ENCODE measurements around the gene JAKMIP2. TPM values are rescaled to one million over a fixed set of nuclear protein-coding genes. Genes with fewer than 3 reads are reported as not detected.

The JAKMIP2 gene
- total RNA-seq (2021), result 10.9 to 11.9 TPM (median 11.8 TPM) in 3 replicates
- percentile 80 among the genes with signal in this experiment for Bru-seq, nascent RNA
- long read RNA-seq, experiment 1, full-length matches to known transcripts, result 29 of 75 reads
- long read RNA-seq, experiment 1, partial matches to known transcripts, result 9 of 75 reads
- long read RNA-seq, experiment 1, other reads (novel, unspliced or antisense), result 37 of 75 reads
- long read RNA-seq, experiment 2, full-length matches to known transcripts, result 2 of 16 reads
- long read RNA-seq, experiment 2, partial matches to known transcripts, result 1 of 16 reads
- long read RNA-seq, experiment 2, other reads (novel, unspliced or antisense), result 13 of 16 reads
- long read RNA-seq, experiment 3, partial matches to known transcripts, result 3 of 6 reads
- long read RNA-seq, experiment 3, other reads (novel, unspliced or antisense), result 3 of 6 reads

DNA sequence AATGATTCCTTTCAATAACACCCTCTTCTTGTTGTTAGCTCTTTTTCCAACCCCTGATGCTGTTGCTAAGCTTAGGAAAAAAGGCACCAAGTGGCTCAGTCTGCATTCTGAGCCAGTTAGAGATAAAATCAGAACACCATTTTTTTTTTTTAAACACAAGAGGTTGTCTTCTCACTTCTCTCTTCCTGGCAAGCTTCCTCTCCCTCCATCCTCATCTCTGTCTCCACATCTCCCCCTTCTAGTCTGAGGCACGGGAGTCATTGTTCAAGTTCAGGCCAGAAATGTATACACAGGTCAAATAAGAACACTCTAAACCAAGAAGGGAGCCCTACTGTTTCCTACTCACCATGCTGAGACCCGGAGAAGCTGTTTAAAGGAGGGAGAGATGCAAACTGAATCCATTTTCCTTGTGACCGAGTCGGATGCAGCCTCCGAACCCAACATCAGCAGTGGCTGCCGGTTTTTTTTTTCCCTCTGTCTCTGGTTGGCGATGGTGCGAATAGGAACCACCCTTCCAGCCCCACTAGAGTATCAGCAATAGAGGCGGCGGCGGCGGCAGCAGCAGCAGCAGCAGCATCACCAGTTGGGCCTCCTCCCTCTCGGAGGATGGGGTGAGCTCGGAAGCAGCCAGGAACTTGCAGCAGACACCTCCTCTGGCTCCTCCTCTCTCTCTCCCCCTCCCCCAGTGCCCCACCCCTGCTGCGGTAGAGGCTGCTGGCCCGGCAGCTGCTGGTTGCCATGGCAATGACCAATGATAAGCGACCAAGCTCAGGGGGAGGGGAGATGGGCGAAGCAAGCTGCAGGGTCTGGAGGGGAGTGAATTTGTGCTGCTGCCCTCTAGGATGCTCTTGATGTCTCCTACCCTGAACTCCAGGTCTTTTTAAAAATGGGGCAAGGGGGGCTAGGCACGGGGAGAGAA is at the start of gene JAKMIP2:
TSS of gene JAKMIP2 (minus strand) at position 619 of the 919 bp plus-strand sequence. CDS start 110,922 bp downstream, outside the sequence.
- Mint-ChIP-seq H3K27me3 (ENCODE audit: low read depth) (no peaks in the 10 kb centered on the region), H3K4me1 (peaks cover 38% of the 10 kb centered on the region), H3K9me3 (no peaks in the 10 kb centered on the region), H3K4me3 (peak within 1 kb of the TSS; percentile 92), H3K27ac (peak within 1 kb of the TSS; percentile 99), H3K36me3 (peaks cover under 1% of the 10 kb centered on the region; the same call in 1 of the 2 replicates)
- DNase-seq (ENCODE audit: low spot score) (peak; percentile 99), ATAC-seq (peak; percentile 97)
- CTCF ChIA-PET, result interaction anchor here (0.6 to 1.8 kb wide), 9 partner anchors 15 to 154 kb away, joined by 3 to 9 read pairs (median 4); no protein-coding TSS in a partner anchor
- POLR2A ChIA-PET, result interaction anchor here (0.6 to 1.9 kb wide), 9 partner anchors 25 to 308 kb away, joined by 3 to 8 read pairs (median 3); no protein-coding TSS in a partner anchor
- TF ChIP-seq SMAD4 (CRISPR knock-in tag; IDR thresholded peaks at IDR 0.05), result no peak
- TF ChIP-seq, protein P1, sequence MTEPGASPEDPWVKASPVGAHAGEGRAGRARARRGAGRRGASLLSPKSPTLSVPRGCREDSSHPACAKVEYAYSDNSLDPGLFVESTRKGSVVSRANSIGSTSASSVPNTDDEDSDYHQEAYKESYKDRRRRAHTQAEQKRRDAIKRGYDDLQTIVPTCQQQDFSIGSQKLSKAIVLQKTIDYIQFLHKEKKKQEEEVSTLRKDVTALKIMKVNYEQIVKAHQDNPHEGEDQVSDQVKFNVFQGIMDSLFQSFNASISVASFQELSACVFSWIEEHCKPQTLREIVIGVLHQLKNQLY (CRISPR knock-in tag; IDR thresholded peaks at IDR 0.05), result no peak
- TF ChIP-seq, protein P2, sequence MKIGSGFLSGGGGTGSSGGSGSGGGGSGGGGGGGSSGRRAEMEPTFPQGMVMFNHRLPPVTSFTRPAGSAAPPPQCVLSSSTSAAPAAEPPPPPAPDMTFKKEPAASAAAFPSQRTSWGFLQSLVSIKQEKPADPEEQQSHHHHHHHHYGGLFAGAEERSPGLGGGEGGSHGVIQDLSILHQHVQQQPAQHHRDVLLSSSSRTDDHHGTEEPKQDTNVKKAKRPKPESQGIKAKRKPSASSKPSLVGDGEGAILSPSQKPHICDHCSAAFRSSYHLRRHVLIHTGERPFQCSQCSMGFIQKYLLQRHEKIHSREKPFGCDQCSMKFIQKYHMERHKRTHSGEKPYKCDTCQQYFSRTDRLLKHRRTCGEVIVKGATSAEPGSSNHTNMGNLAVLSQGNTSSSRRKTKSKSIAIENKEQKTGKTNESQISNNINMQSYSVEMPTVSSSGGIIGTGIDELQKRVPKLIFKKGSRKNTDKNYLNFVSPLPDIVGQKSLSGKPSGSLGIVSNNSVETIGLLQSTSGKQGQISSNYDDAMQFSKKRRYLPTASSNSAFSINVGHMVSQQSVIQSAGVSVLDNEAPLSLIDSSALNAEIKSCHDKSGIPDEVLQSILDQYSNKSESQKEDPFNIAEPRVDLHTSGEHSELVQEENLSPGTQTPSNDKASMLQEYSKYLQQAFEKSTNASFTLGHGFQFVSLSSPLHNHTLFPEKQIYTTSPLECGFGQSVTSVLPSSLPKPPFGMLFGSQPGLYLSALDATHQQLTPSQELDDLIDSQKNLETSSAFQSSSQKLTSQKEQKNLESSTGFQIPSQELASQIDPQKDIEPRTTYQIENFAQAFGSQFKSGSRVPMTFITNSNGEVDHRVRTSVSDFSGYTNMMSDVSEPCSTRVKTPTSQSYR (CRISPR knock-in tag; IDR thresholded peaks at IDR 0.05), result no peak; the same call in 1 of the 2 replicates
- TF ChIP-seq, protein P3, sequence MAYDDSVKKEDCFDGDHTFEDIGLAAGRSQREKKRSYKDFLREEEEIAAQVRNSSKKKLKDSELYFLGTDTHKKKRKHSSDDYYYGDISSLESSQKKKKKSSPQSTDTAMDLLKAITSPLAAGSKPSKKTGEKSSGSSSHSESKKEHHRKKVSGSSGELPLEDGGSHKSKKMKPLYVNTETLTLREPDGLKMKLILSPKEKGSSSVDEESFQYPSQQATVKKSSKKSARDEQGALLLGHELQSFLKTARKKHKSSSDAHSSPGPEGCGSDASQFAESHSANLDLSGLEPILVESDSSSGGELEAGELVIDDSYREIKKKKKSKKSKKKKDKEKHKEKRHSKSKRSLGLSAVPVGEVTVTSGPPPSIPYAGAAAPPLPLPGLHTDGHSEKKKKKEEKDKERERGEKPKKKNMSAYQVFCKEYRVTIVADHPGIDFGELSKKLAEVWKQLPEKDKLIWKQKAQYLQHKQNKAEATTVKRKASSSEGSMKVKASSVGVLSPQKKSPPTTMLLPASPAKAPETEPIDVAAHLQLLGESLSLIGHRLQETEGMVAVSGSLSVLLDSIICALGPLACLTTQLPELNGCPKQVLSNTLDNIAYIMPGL (CRISPR knock-in tag; IDR thresholded peaks at IDR 0.05), result no peak
- TF ChIP-seq ETV6 (CRISPR knock-in tag; IDR thresholded peaks at IDR 0.05), result no peak
- TF ChIP-seq, protein P4, sequence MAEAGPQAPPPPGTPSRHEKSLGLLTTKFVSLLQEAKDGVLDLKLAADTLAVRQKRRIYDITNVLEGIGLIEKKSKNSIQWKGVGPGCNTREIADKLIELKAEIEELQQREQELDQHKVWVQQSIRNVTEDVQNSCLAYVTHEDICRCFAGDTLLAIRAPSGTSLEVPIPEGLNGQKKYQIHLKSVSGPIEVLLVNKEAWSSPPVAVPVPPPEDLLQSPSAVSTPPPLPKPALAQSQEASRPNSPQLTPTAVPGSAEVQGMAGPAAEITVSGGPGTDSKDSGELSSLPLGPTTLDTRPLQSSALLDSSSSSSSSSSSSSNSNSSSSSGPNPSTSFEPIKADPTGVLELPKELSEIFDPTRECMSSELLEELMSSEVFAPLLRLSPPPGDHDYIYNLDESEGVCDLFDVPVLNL (CRISPR knock-in tag; IDR thresholded peaks at IDR 0.05; ENCODE audit: borderline replicate concordance, low read depth), result no peak
- TF ChIP-seq, protein P5, sequence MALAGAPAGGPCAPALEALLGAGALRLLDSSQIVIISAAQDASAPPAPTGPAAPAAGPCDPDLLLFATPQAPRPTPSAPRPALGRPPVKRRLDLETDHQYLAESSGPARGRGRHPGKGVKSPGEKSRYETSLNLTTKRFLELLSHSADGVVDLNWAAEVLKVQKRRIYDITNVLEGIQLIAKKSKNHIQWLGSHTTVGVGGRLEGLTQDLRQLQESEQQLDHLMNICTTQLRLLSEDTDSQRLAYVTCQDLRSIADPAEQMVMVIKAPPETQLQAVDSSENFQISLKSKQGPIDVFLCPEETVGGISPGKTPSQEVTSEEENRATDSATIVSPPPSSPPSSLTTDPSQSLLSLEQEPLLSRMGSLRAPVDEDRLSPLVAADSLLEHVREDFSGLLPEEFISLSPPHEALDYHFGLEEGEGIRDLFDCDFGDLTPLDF (CRISPR knock-in tag; IDR thresholded peaks at IDR 0.05), result no peak
- TF ChIP-seq CREM (CRISPR knock-in tag; IDR thresholded peaks at IDR 0.05), result no peak
- TF ChIP-seq, protein P6, sequence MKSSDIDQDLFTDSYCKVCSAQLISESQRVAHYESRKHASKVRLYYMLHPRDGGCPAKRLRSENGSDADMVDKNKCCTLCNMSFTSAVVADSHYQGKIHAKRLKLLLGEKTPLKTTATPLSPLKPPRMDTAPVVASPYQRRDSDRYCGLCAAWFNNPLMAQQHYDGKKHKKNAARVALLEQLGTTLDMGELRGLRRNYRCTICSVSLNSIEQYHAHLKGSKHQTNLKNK (CRISPR knock-in tag; IDR thresholded peaks at IDR 0.05), result no peak
- TF ChIP-seq, protein P7, sequence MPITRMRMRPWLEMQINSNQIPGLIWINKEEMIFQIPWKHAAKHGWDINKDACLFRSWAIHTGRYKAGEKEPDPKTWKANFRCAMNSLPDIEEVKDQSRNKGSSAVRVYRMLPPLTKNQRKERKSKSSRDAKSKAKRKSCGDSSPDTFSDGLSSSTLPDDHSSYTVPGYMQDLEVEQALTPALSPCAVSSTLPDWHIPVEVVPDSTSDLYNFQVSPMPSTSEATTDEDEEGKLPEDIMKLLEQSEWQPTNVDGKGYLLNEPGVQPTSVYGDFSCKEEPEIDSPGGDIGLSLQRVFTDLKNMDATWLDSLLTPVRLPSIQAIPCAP (CRISPR knock-in tag; IDR thresholded peaks at IDR 0.05), result no peak
- 0 out of 2 replicates have a peak, but pooled peaks have one; percentile 14 for TF ChIP-seq FOXK1 (CRISPR knock-in tag; IDR thresholded peaks at IDR 0.05)
- no peak for TF ChIP-seq ZNF317 (CRISPR knock-in tag; IDR thresholded peaks at IDR 0.05; ENCODE audit: borderline replicate concordance, low read depth)
- no peak for TF ChIP-seq CBFB (CRISPR knock-in tag; IDR thresholded peaks at IDR 0.05; ENCODE audit: low read depth)
- TF ChIP-seq, protein P8, sequence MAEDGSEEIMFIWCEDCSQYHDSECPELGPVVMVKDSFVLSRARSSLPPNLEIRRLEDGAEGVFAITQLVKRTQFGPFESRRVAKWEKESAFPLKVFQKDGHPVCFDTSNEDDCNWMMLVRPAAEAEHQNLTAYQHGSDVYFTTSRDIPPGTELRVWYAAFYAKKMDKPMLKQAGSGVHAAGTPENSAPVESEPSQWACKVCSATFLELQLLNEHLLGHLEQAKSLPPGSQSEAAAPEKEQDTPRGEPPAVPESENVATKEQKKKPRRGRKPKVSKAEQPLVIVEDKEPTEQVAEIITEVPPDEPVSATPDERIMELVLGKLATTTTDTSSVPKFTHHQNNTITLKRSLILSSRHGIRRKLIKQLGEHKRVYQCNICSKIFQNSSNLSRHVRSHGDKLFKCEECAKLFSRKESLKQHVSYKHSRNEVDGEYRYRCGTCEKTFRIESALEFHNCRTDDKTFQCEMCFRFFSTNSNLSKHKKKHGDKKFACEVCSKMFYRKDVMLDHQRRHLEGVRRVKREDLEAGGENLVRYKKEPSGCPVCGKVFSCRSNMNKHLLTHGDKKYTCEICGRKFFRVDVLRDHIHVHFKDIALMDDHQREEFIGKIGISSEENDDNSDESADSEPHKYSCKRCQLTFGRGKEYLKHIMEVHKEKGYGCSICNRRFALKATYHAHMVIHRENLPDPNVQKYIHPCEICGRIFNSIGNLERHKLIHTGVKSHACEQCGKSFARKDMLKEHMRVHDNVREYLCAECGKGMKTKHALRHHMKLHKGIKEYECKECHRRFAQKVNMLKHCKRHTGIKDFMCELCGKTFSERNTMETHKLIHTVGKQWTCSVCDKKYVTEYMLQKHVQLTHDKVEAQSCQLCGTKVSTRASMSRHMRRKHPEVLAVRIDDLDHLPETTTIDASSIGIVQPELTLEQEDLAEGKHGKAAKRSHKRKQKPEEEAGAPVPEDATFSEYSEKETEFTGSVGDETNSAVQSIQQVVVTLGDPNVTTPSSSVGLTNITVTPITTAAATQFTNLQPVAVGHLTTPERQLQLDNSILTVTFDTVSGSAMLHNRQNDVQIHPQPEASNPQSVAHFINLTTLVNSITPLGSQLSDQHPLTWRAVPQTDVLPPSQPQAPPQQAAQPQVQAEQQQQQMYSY (CRISPR knock-in tag; IDR thresholded peaks at IDR 0.05), result peak; percentile 81
- TF ChIP-seq, protein P9, sequence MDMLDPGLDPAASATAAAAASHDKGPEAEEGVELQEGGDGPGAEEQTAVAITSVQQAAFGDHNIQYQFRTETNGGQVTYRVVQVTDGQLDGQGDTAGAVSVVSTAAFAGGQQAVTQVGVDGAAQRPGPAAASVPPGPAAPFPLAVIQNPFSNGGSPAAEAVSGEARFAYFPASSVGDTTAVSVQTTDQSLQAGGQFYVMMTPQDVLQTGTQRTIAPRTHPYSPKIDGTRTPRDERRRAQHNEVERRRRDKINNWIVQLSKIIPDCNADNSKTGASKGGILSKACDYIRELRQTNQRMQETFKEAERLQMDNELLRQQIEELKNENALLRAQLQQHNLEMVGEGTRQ (CRISPR knock-in tag; IDR thresholded peaks at IDR 0.05), result peak; percentile 18; the same call in 1 of the 2 replicates
- TF ChIP-seq TP53 (CRISPR knock-in tag; IDR thresholded peaks at IDR 0.05), result 0 out of 2 replicates have a peak, but pooled peaks have one; percentile 17
- TF ChIP-seq ZNF121 (CRISPR knock-in tag; IDR thresholded peaks at IDR 0.05), result no peak
- peak; percentile 39; the same call in 1 of the 2 replicates for TF ChIP-seq NFYB (CRISPR knock-in tag; conservative IDR thresholded peaks at IDR 0.05; ENCODE audit: low read depth)
- TF ChIP-seq ELF4 (CRISPR knock-in tag; IDR thresholded peaks at IDR 0.05; ENCODE audit: low read depth), result no peak
- no peak for TF ChIP-seq JUN (CRISPR knock-in tag; IDR thresholded peaks at IDR 0.05)
